ENCODE results near the gene MAML3.

Gene MAML3

GRCh38 chr4:139800082-139800481, 353.9 kb downstream of the MAML3 start:
- no peak for DNase-seq

- DNase-seq: no peak
These were observed 354.4 kb downstream of the MAML3 start for GRCh38 chr4:139799615-139800014.

GRCh38 chr4:139798456-139798855, 355.5 kb downstream of the MAML3 start:
- DNase-seq: no peak

DNA sequence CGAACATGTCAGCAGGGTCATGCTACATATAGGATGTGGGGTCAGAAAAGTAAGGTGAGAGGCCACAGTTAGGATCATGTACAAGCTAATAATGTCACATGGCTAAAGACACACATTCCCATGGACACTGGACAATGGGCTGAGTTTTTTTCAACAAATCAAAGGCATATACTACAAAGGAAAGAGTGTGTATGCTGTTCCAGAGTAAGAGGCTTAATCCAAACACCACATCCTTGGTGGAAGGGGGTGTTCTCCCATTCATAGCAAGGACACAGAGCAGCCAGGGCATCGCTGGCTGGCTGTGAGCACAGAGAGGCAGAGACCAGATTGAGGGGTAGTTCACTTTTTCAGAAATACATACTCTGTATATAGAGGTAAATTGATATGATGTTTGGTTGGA, 356.7 kb downstream of the MAML3 start:
- DNase-seq: no peak

GRCh38 chr4:139795527-139796314, 358.3 kb downstream of the MAML3 start:
- no peak for DNase-seq

DNA sequence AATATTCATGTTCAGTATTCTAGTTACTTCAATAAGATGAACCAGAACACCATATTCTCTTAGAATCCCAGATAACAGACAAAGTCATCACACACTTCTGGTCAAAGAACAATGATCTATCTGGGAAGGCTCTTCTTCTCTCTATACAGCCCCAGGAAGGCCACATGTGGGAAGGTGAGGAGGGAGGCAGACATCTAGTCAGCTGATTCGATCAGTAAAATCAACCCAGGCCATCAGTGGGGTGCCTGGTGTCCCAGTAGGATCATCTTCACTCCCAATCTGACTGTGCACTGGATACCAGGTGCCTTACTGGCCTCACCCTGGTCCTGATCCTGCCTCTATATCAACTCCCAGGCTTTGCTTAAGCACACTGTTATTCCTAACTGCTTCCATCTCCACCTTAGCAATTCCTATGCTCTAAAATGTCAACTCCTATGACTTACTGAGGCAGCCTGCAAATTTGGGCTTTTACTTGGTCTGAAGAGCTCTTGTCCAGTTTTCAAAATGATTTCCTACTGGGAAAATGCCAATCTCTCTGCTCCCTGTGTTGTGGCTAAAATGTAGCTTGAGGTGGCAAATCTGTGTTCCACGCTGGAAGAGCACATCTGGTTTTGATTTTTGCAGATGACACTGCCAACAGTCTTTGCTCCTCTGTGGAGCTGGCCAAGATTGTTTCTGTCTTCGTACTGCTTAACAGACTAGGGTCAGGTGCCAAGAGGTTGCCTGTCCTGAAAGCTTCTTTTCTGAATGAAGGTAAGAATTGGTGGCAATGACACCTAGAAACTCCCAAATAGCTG, 359.6 kb downstream of the MAML3 start:
- DNase-seq: no peak

DNA sequence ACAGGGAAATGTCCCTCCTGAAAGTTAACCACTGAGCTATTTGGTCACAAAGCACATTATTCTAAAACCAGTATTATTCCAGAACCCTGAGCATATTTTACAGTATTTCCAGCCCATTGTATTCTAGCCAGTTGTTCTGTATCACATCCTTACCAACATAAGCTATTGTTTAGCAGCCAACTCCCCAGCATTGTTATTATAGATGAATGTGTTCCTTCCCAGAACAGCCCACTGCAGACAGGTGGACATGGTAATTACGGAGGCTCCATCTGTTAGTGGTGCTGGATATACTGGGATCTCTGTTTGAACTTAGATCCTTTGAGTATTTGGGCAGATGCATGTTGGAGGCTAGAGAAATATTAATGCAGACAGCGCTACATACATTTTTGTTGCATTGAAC, 362.3 kb downstream of the MAML3 start:
- no peak for DNase-seq

- no peak for DNase-seq
These were observed 363.7 kb downstream of the MAML3 start for GRCh38 chr4:139790291-139790690.

- DNase-seq: no peak
These were observed 364.8 kb downstream of the MAML3 start for GRCh38 chr4:139789096-139789654.

- DNase-seq: no peak
These were observed 367.3 kb downstream of the MAML3 start for GRCh38 chr4:139786494-139787354.

DNA sequence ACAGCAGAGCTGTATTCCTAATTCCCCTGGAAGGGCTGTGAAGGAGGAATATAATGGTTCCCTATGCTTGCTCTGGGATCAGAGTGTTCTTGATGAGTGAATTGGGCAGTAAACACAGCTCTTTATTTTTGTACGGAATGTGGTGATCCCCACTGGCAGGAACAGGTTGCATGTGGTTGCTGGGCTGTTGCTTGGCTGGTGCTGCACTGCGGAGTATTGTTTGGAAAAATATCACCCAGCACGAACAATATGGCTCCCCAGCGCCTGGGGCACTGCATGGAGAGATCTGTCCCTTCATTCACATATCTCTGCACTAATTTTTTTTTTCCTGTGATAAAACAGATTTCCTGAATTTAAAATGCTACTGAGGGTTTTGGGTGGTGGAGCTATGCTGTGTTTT, 368.6 kb downstream of the MAML3 start:
- DNase-seq: no peak

- DNase-seq: no peak
These were observed 370.1 kb downstream of the MAML3 start for GRCh38 chr4:139783741-139784484.

- DNase-seq: no peak
These were observed 371.0 kb downstream of the MAML3 start for GRCh38 chr4:139782926-139783522.

DNA sequence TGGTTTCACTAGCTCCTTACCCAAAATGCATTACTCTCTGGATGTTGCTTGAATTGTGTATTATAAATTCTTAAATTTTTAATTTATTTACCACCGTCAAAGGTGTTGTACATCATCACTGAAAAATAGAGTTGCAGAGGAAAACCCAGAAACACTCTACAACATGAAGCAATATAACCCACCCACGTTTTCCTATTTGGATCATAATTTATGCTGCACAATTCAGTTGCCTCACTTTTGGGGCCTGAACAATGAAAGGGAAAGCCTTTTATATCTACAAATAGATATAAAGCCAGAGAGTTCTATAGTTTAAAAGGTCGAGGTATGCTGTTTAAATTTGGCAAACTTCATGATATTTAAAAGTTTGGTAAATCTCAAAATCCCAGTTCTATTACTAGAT, 372.9 kb downstream of the MAML3 start:
- DNase-seq: no peak

GRCh38 chr4:139779691-139780090, 374.3 kb downstream of the MAML3 start:
- DNase-seq: no peak

DNA sequence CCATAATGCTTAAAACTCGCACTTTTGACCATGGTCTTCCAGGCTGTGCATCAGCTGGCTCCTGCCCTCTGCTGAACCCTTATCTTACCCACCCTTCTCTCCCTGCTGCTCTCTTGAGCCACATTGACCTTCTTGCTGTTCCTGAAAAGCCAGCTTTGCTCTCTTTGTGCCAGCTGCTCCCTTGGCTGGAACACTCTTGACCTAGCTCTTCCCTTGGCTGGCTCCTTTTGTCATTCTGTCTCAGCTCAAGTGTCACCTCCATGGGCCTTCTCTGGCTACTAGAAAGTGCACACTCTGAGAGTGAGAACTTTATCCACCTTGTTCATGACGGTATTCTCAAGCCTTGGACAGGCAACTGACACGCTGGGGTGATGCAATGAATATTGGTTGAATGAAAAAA, 376.2 kb downstream of the MAML3 start:
- no peak for DNase-seq

- DNase-seq: no peak
These were observed 377.7 kb downstream of the MAML3 start for GRCh38 chr4:139776235-139776634.

DNA sequence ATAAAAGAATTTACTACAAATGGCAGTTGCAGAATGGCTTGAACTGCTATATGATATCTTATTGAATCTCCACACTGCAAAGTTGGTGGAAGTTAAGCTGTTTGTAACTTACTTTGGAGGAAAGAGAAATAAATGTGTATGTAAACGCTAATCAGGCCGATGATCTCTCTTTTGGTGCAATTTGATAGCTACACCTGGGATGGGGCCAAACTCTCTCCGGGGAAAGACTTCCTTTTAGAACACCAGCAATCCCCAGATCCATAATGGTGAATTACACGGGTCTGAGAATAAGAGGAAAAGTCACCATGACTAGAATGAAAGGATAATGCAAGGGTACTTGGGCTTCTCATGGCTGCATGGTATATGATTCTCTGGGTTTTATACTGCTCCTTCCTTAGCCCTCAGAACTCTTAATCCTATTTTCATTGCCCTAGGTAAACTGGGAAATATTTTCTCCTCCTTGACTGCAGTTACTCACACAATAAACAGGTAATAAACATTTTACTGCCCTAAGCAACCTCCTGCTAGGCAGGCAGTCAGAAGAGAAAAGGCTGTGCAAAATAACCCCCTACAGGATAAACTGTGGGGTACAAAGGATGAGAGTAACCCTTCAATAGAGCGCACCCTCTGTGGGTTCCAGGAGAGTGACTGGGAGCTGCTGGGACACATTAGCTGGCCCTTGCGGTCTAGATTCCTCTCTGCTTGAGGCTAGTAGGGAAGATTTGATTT, 379.1 kb downstream of the MAML3 start:
- no peak for DNase-seq

- no peak for DNase-seq
These were observed 380.2 kb downstream of the MAML3 start for GRCh38 chr4:139773560-139774318.

DNA sequence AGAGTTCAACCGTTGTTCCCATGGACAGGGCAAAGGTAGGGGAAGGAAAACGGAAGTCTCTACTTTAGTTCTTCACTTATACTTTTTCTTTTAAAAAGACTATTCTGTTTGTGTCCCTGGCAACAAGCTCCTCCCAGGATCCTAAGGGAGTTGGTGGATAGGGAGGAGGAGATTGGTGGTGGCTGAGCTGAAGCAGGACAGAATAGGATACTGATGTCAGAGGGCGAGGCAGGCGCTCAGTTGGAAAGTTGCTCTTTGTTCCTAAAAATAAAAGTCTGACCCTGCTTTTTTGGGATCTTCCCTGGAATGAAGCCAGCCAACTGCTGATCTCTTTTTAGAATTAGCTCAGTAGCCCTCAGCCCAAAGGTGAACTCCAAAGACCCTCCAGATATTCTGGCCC, 383.6 kb downstream of the MAML3 start:
- no peak for DNase-seq

Data from effector CD4-positive, alpha-beta T cell (primary cell).